ENCODE results near the gene DGKI. TPM values are rescaled to one million over a fixed set of nuclear protein-coding genes. Genes with fewer than 3 reads are reported as not detected.

DGKI gene
- total and polyA plus RNA-seq, 2 of the 4 experiments (the other 2 are of a cell fraction), result 3.9 to 15.8 TPM

- H3K27me3 ChIP-seq (ENCODE audit: control insufficient read depth, insufficient read depth, low read length), result no peaks in the 10 kb centered on the region
- no peaks in the 10 kb centered on the region for H4K20me1 ChIP-seq (ENCODE audit: insufficient read depth, low read length)
- H2AK5ac ChIP-seq (ENCODE audit: low read depth, low read length), result no peak overlapping the region
- no peaks in the 10 kb centered on the region for H3K9me3 ChIP-seq (ENCODE audit: control insufficient read depth, insufficient read depth, low read length)
- no peak overlapping the region for H2AK9ac ChIP-seq (replicated peaks; ENCODE audit: low read depth, low read length, poor library complexity)
- in situ Hi-C loops (cut with MboI; ENCODE audit: low sequenced_read_pairs), result no loop called here
- H3K18ac ChIP-seq (ENCODE audit: low read depth, low read length), result no peak overlapping the region
- H3K9ac ChIP-seq (ENCODE audit: low read depth, low read length), result no peak overlapping the region
- H3K4me2 ChIP-seq (ENCODE audit: low read depth, low read length), result no peak overlapping the region
- ChIA-PET CTCF (no interaction called here), POLR2A (ENCODE audit: unreplicated experiment) (no interaction called here)
- no peaks in the 10 kb centered on the region for H3K79me1 ChIP-seq (ENCODE audit: low read depth in 1 of 2, low read length in 2 of 2)
- H2BK120ac ChIP-seq (ENCODE audit: low read depth, low read length), result no peak overlapping the region
- H3K56ac ChIP-seq (ENCODE audit: extremely low read depth, insufficient read depth, low read length), result no peak overlapping the region
- no peak overlapping the region for H3K23ac ChIP-seq (ENCODE audit: low read depth, low read length)
- intact Hi-C loops (cut with micrococcal nuclease), result no loop called here
- H3K36me3 ChIP-seq (ENCODE audit: control insufficient read depth, insufficient read depth, low read length), result no peaks in the 10 kb centered on the region
- no TSS peak for BruUV-seq (replicated peaks)
- no peak overlapping the region for H3K4me3 ChIP-seq (ENCODE audit: insufficient read depth, low read depth, low read length)
- H3K4ac ChIP-seq (ENCODE audit: low read depth, low read length), result no peak overlapping the region
- no peak overlapping the region for H2BK15ac ChIP-seq (ENCODE audit: low read depth, low read length)
- H3K27ac ChIP-seq (ENCODE audit: insufficient read depth, low read length), result no peak overlapping the region
- no peak overlapping the region for H4K8ac ChIP-seq (ENCODE audit: low read depth in 2 of 2, low read length in 2 of 2)
- H2BK20ac ChIP-seq (ENCODE audit: low read depth, low read length), result no peak overlapping the region
- H2BK5ac ChIP-seq (ENCODE audit: low read depth, low read length, poor library complexity, severe bottlenecking), result no peak overlapping the region
- H3K9me1 ChIP-seq (ENCODE audit: insufficient read depth, low read length), result no peaks in the 10 kb centered on the region
- no peak overlapping the region for H3K14ac ChIP-seq (replicated peaks; ENCODE audit: low read depth, low read length)
- no peak overlapping the region for H2AFZ ChIP-seq (replicated peaks; ENCODE audit: low read length, poor library complexity)
- dilution Hi-C loops (cut with HindIII; ENCODE audit: low sequenced_read_pairs, unreplicated experiment), result no loop called here
- no peak overlapping the region for H4K91ac ChIP-seq (ENCODE audit: insufficient read depth, low read depth, low read length)
- H4K5ac ChIP-seq (ENCODE audit: low read depth, low read length), result no peak overlapping the region
- TF ChIP-seq MAFK (IDR thresholded peaks at IDR 0.05; ENCODE audit: low read depth, low read length) (no peak), POLR2A (IDR thresholded peaks at IDR 0.05; ENCODE audit: low read depth, low read length) (no peak), CTCF (conservative IDR thresholded peaks at IDR 0.05; ENCODE audit: low read depth, low read length) (no peak), RCOR1 (IDR thresholded peaks at IDR 0.05; ENCODE audit: insufficient replicate concordance, low read length) (no peak), MAZ (IDR thresholded peaks at IDR 0.05; ENCODE audit: borderline replicate concordance, low read depth, low read length) (no peak), SMC3 (IDR thresholded peaks at IDR 0.05; ENCODE audit: low read depth, low read length) (no peak), ELK1 (IDR thresholded peaks at IDR 0.05; ENCODE audit: borderline replicate concordance, low read depth, low read length) (no peak), RFX5 (IDR thresholded peaks at IDR 0.05; ENCODE audit: low read depth, low read length) (no peak), BHLHE40 (IDR thresholded peaks at IDR 0.05; ENCODE audit: low read depth, low read length) (no peak), RAD21 (IDR thresholded peaks at IDR 0.05; ENCODE audit: low read length) (no peak), NFE2L2 (IDR thresholded peaks at IDR 0.05; ENCODE audit: low read depth, low read length) (no peak), MXI1 (IDR thresholded peaks at IDR 0.05; ENCODE audit: borderline replicate concordance, low read depth, low read length) (no peak), USF2 (IDR thresholded peaks at IDR 0.05; ENCODE audit: low read depth, low read length) (no peak), CEBPB (IDR thresholded peaks at IDR 0.05; ENCODE audit: low read depth, low read length) (no peak), CHD1 (IDR thresholded peaks at IDR 0.05; ENCODE audit: low read depth, low read length) (no peak)
- H3K4me1 ChIP-seq (ENCODE audit: control insufficient read depth, insufficient read depth, low read length), result no peaks in the 10 kb centered on the region; the same call in 1 of the 2 replicates
- ATAC-seq (ENCODE audit: low read depth) (no peak), DNase-seq (no peak)
- WGBS, 2 experiments (ENCODE audit: extremely low coverage in 2 of 2, insufficient read length in 1 of 2), result 100% methylated on average over 2 of the region's 11 CpGs; no CpG with 5 or more reads in 1 of the 2 experiments
Measured at GRCh38 chr7:137474540-137475026, 372.2 kb downstream of the DGKI start.
